GM23338 (cell line): Measurements from ENCODE around the gene L3MBTL4.

Source experiments
- CREB1 ChIP-seq: fragments of 250-450 bp; sonication (Bioruptor Pico); IDR thresholded peaks from 2 replicates; pipeline ENCODE4 v1.5.0; 2020; ENCODE audit warnings: low read depth, mild to moderate bottlenecking, moderate library complexity
- CTCF ChIP-seq, 2 experiments: fragments of 200-600 bp in 1 of 2; sonication (generic) in 1 of 2; conservative IDR thresholded peaks; 2 replicates each; pipeline versions ENCODE4 v1.5.1 to v1.6.1; 2016 to 2017; ENCODE audit warnings: antibody characterized with exemption in 2 of 2, low read depth in 2 of 2, mild to moderate bottlenecking in 2 of 2, moderate library complexity in 1 of 2
- ETS1 ChIP-seq: IDR thresholded peaks from 2 replicates; pipeline ENCODE4 v1.6.1; 2016; ENCODE audit warnings: antibody characterized with exemption
- EZH2 ChIP-seq: fragments of 200-600 bp; sonication (generic); IDR thresholded peaks from one replicate; pipeline ENCODE4 v1.8.0; 2017; ENCODE audit warnings: antibody characterized with exemption, mild to moderate bottlenecking, low read depth; ENCODE audit not compliant: unreplicated experiment
- EZH2phosphoT487 ChIP-seq: fragments of 200-600 bp; sonication (generic); IDR thresholded peaks from one replicate; pipeline ENCODE4 v1.8.1; 2018; ENCODE audit warnings: antibody characterized with exemption; ENCODE audit not compliant: unreplicated experiment
- JUNB ChIP-seq: IDR thresholded peaks from one replicate; pipeline ENCODE4 v1.6.1; 2016; ENCODE audit warnings: antibody characterized with exemption; ENCODE audit not compliant: unreplicated experiment
- NANOG ChIP-seq: IDR thresholded peaks from 2 replicates; pipeline ENCODE4 v1.6.1; 2016; ENCODE audit warnings: antibody characterized with exemption, borderline replicate concordance
- POLR2AphosphoS5 ChIP-seq: IDR thresholded peaks from 2 replicates; pipeline ENCODE4 v1.6.1; 2016; ENCODE audit warnings: antibody characterized with exemption, low read depth
- REST ChIP-seq: IDR thresholded peaks from one replicate; pipeline ENCODE4 v1.6.1; 2018; ENCODE audit warnings: antibody characterized with exemption; ENCODE audit not compliant: unreplicated experiment
- STAT1 ChIP-seq: IDR thresholded peaks from one replicate; pipeline ENCODE4 v1.6.1; 2016; ENCODE audit warnings: antibody characterized with exemption; ENCODE audit not compliant: unreplicated experiment
- ZNF114 ChIP-seq: fragments of 250-450 bp; sonication (Bioruptor Pico); IDR thresholded peaks from 2 replicates; pipeline ENCODE4 v1.5.0; 2020; ENCODE audit warnings: mild to moderate bottlenecking, moderate library complexity
- ZNF331 ChIP-seq: fragments of 250-450 bp; sonication (Bioruptor Pico); IDR thresholded peaks from 2 replicates; pipeline ENCODE4 v1.5.0; 2020; ENCODE audit warnings: low read depth, mild to moderate bottlenecking, moderate library complexity

- TF ChIP-seq CTCF (conservative IDR thresholded peaks at IDR 0.05; ENCODE audit: low read depth in 2 of 2) (no peak), EZH2 (no peak), EZH2phosphoT487 (no peak), POLR2AphosphoS5 (no peak), JUNB (no peak), NANOG (no peak), REST (no peak), ETS1 (no peak), CREB1 (no peak), ZNF114 (CRISPR knock-in tag) (no peak), STAT1 (no peak), ZNF331 (CRISPR knock-in tag) (no peak)
Observed at GRCh38 chr18:6311456-6312215, 103.1 kb downstream of the L3MBTL4 start.
